GM23338 (cell line): Measurements from ENCODE around the gene SH3GL2. TPM values are rescaled to one million over a fixed set of nuclear protein-coding genes. Genes with fewer than 3 reads are reported as not detected.

Experiments used
- ATAC-seq: fragments of 200-7000 bp; cut with Tn5 transposase; 3 replicates; pipeline ENCODE4 v1.9.1; 2020
- DNase-seq: peaks from one replicate; pipeline ENCODE4 v3.0.0-alpha.2; 2015; ENCODE audit warnings: low spot score
- H2AFZ ChIP-seq: fragments of 200-600 bp; sonication (generic); 2 replicates; pipeline ENCODE4 v1.8.0; 2016; ENCODE audit warnings: antibody characterized with exemption, mild to moderate bottlenecking, moderate library complexity
- H3F3A ChIP-seq: fragments of 200-600 bp; sonication (generic); replicated peaks from 2 replicates; pipeline ENCODE4 v1.8.0; 2017; ENCODE audit warnings: antibody characterized with exemption, mixed run types, low read depth
- H3K27ac ChIP-seq: fragments of 200-600 bp; sonication (generic); 2 replicates; pipeline ENCODE4 v1.6.1; 2016; ENCODE audit warnings: low read depth
- H3K27me3 ChIP-seq: fragments of 200-600 bp; sonication (generic); 2 replicates; pipeline ENCODE4 v1.8.0; 2016; ENCODE audit warnings: mild to moderate bottlenecking, mixed run types, moderate library complexity; ENCODE audit not compliant: insufficient read depth
- H3K36me3 ChIP-seq: fragments of 200-600 bp; sonication (generic); 2 replicates; pipeline ENCODE4 v1.8.0; 2016; ENCODE audit warnings: mild to moderate bottlenecking; ENCODE audit not compliant: insufficient read depth
- H3K4me1 ChIP-seq: fragments of 200-600 bp; sonication (generic); 2 replicates; pipeline ENCODE4 v1.8.0; 2016; ENCODE audit warnings: mild to moderate bottlenecking, moderate library complexity; ENCODE audit not compliant: insufficient read depth
- H3K4me2 ChIP-seq: fragments of 200-600 bp; sonication (generic); 2 replicates; pipeline ENCODE4 v1.7.1; 2017; ENCODE audit warnings: mixed run types
- H3K4me3 ChIP-seq: fragments of 200-600 bp; sonication (generic); 2 replicates; pipeline ENCODE4 v1.6.1; 2016; ENCODE audit warnings: mixed run types
- H3K79me2 ChIP-seq: fragments of 200-600 bp; sonication (generic); replicated peaks from 2 replicates; pipeline ENCODE4 v1.8.0; 2017; ENCODE audit warnings: mild to moderate bottlenecking; ENCODE audit not compliant: insufficient read depth
- H3K9me2 ChIP-seq: fragments of 200-600 bp; sonication (generic); 2 replicates; pipeline ENCODE4 v1.8.0; 2017; ENCODE audit not compliant: insufficient read depth
- H4K20me1 ChIP-seq: fragments of 200-600 bp; sonication (generic); replicated peaks from 2 replicates; pipeline ENCODE4 v1.8.0; 2017; ENCODE audit warnings: mild to moderate bottlenecking; ENCODE audit not compliant: insufficient read depth
- H3K27ac Mint-ChIP-seq: 2 replicates; pipeline ENCODE4 v1.8.0; 2020; ENCODE audit warnings: inconsistent platforms, mild to moderate bottlenecking, moderate library complexity, mixed read lengths
- H3K27me3 Mint-ChIP-seq: 3 replicates; pipeline ENCODE4 v1.8.0; 2022; ENCODE audit warnings: low read depth, mild to moderate bottlenecking, moderate library complexity, mixed read lengths, inconsistent platforms; ENCODE audit not compliant: insufficient read depth, poor library complexity
- H3K36me3 Mint-ChIP-seq: 3 replicates; pipeline ENCODE4 v1.8.0; 2021; ENCODE audit warnings: low read depth, mild to moderate bottlenecking, inconsistent platforms, moderate library complexity, mixed read lengths
- H3K4me1 Mint-ChIP-seq: 3 replicates; pipeline ENCODE4 v1.8.0; 2020; ENCODE audit warnings: mild to moderate bottlenecking, inconsistent platforms, mixed read lengths
- H3K4me3 Mint-ChIP-seq: 3 replicates; pipeline ENCODE4 v1.8.0; 2021; ENCODE audit warnings: moderate library complexity, mild to moderate bottlenecking, inconsistent platforms, mixed read lengths
- H3K9me3 Mint-ChIP-seq: 3 replicates; pipeline ENCODE4 v1.8.0; 2020; ENCODE audit warnings: moderate library complexity, mild to moderate bottlenecking, inconsistent platforms, mixed read lengths
- CREB1 ChIP-seq: fragments of 250-450 bp; sonication (Bioruptor Pico); IDR thresholded peaks from 2 replicates; pipeline ENCODE4 v1.5.0; 2020; ENCODE audit warnings: low read depth, mild to moderate bottlenecking, moderate library complexity
- EZH2 ChIP-seq: fragments of 200-600 bp; sonication (generic); IDR thresholded peaks from one replicate; pipeline ENCODE4 v1.8.0; 2017; ENCODE audit warnings: antibody characterized with exemption, mild to moderate bottlenecking, low read depth; ENCODE audit not compliant: unreplicated experiment
- EZH2phosphoT487 ChIP-seq: fragments of 200-600 bp; sonication (generic); IDR thresholded peaks from one replicate; pipeline ENCODE4 v1.8.1; 2018; ENCODE audit warnings: antibody characterized with exemption; ENCODE audit not compliant: unreplicated experiment
- JUNB ChIP-seq: IDR thresholded peaks from one replicate; pipeline ENCODE4 v1.6.1; 2016; ENCODE audit warnings: antibody characterized with exemption; ENCODE audit not compliant: unreplicated experiment
- NANOG ChIP-seq: IDR thresholded peaks from 2 replicates; pipeline ENCODE4 v1.6.1; 2016; ENCODE audit warnings: antibody characterized with exemption, borderline replicate concordance
- POLR2AphosphoS5 ChIP-seq: IDR thresholded peaks from 2 replicates; pipeline ENCODE4 v1.6.1; 2016; ENCODE audit warnings: antibody characterized with exemption, low read depth
- STAT1 ChIP-seq: IDR thresholded peaks from one replicate; pipeline ENCODE4 v1.6.1; 2016; ENCODE audit warnings: antibody characterized with exemption; ENCODE audit not compliant: unreplicated experiment
- ZNF114 ChIP-seq: fragments of 250-450 bp; sonication (Bioruptor Pico); IDR thresholded peaks from 2 replicates; pipeline ENCODE4 v1.5.0; 2020; ENCODE audit warnings: mild to moderate bottlenecking, moderate library complexity
- ZNF331 ChIP-seq: fragments of 250-450 bp; sonication (Bioruptor Pico); IDR thresholded peaks from 2 replicates; pipeline ENCODE4 v1.5.0; 2020; ENCODE audit warnings: low read depth, mild to moderate bottlenecking, moderate library complexity
- ZNF462 ChIP-seq: fragments of 250-450 bp; sonication (Bioruptor Pico); IDR thresholded peaks from 2 replicates; pipeline ENCODE4 v1.5.0; 2020; ENCODE audit warnings: mild to moderate bottlenecking, moderate library complexity
- polyA plus RNA-seq: library from polyadenylated mRNA; unstranded; fragments of >200 nt; fragmentation: Nextera tagmentation; extraction: Ambion mirVana; gene quantifications from 2 replicates; pipeline ENCODE4 v1.2.1, GENCODE V29; 2016
- total RNA-seq: library from RNA; depleted of rRNA; stranded (reverse); fragments of >200 nt; shearing (Covaris generic); gene quantifications from 2 replicates; pipeline ENCODE4 v1.2.3, GENCODE V29; 2014
- TF ChIP-seq, protein P1 (sequence below): IDR thresholded peaks from 2 replicates; pipeline ENCODE4 v1.6.1; 2016; ENCODE audit warnings: antibody characterized with exemption
- TF ChIP-seq, protein P2 (sequence below): IDR thresholded peaks from one replicate; pipeline ENCODE4 v1.6.1; 2018; ENCODE audit warnings: antibody characterized with exemption; ENCODE audit not compliant: unreplicated experiment
- TF ChIP-seq, protein P3 (sequence below), 2 experiments: fragments of 200-600 bp in 1 of 2; sonication (generic) in 1 of 2; conservative IDR thresholded peaks; 2 replicates each; pipeline versions ENCODE4 v1.5.1 to v1.6.1; 2016 to 2017; ENCODE audit warnings: antibody characterized with exemption in 2 of 2, low read depth in 2 of 2, mild to moderate bottlenecking in 2 of 2, moderate library complexity in 1 of 2

Gene SH3GL2
- total and polyA plus RNA-seq, 2 experiments from 2014 or later, result 5.9 to 8.6 TPM

- no peaks in the 10 kb centered on the region for H3F3A ChIP-seq
- peaks cover 12% of the 10 kb centered on the region for H3K4me1 Mint-ChIP-seq
- H3K4me3 Mint-ChIP-seq, result no peak overlapping the region
- no peaks in the 10 kb centered on the region for H3K9me2 ChIP-seq
- H3K4me1 ChIP-seq, result peaks cover 5% of the 10 kb centered on the region
- no peak overlapping the region for H2AFZ ChIP-seq
- H3K4me2 ChIP-seq, result no peak overlapping the region
- H3K27me3 Mint-ChIP-seq, result no peaks in the 10 kb centered on the region
- H3K4me3 ChIP-seq, result no peak overlapping the region
- no peak for TF ChIP-seq ZNF331 (CRISPR knock-in tag)
- TF ChIP-seq ZNF114 (CRISPR knock-in tag), result no peak
- TF ChIP-seq, protein P1, sequence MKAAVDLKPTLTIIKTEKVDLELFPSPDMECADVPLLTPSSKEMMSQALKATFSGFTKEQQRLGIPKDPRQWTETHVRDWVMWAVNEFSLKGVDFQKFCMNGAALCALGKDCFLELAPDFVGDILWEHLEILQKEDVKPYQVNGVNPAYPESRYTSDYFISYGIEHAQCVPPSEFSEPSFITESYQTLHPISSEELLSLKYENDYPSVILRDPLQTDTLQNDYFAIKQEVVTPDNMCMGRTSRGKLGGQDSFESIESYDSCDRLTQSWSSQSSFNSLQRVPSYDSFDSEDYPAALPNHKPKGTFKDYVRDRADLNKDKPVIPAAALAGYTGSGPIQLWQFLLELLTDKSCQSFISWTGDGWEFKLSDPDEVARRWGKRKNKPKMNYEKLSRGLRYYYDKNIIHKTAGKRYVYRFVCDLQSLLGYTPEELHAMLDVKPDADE, result no peak
- TF ChIP-seq, protein P2, sequence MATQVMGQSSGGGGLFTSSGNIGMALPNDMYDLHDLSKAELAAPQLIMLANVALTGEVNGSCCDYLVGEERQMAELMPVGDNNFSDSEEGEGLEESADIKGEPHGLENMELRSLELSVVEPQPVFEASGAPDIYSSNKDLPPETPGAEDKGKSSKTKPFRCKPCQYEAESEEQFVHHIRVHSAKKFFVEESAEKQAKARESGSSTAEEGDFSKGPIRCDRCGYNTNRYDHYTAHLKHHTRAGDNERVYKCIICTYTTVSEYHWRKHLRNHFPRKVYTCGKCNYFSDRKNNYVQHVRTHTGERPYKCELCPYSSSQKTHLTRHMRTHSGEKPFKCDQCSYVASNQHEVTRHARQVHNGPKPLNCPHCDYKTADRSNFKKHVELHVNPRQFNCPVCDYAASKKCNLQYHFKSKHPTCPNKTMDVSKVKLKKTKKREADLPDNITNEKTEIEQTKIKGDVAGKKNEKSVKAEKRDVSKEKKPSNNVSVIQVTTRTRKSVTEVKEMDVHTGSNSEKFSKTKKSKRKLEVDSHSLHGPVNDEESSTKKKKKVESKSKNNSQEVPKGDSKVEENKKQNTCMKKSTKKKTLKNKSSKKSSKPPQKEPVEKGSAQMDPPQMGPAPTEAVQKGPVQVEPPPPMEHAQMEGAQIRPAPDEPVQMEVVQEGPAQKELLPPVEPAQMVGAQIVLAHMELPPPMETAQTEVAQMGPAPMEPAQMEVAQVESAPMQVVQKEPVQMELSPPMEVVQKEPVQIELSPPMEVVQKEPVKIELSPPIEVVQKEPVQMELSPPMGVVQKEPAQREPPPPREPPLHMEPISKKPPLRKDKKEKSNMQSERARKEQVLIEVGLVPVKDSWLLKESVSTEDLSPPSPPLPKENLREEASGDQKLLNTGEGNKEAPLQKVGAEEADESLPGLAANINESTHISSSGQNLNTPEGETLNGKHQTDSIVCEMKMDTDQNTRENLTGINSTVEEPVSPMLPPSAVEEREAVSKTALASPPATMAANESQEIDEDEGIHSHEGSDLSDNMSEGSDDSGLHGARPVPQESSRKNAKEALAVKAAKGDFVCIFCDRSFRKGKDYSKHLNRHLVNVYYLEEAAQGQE, result no peak
- TF ChIP-seq EZH2, result no peak
- no peak for TF ChIP-seq STAT1
- TF ChIP-seq JUNB, result no peak
- TF ChIP-seq NANOG, result no peak
- TF ChIP-seq POLR2AphosphoS5, result no peak
- no peak for TF ChIP-seq EZH2phosphoT487
- no peak for TF ChIP-seq CREB1 (CRISPR knock-in tag)
- TF ChIP-seq, protein P3, sequence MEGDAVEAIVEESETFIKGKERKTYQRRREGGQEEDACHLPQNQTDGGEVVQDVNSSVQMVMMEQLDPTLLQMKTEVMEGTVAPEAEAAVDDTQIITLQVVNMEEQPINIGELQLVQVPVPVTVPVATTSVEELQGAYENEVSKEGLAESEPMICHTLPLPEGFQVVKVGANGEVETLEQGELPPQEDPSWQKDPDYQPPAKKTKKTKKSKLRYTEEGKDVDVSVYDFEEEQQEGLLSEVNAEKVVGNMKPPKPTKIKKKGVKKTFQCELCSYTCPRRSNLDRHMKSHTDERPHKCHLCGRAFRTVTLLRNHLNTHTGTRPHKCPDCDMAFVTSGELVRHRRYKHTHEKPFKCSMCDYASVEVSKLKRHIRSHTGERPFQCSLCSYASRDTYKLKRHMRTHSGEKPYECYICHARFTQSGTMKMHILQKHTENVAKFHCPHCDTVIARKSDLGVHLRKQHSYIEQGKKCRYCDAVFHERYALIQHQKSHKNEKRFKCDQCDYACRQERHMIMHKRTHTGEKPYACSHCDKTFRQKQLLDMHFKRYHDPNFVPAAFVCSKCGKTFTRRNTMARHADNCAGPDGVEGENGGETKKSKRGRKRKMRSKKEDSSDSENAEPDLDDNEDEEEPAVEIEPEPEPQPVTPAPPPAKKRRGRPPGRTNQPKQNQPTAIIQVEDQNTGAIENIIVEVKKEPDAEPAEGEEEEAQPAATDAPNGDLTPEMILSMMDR (conservative IDR thresholded peaks at IDR 0.05; ENCODE audit: low read depth in 2 of 2), result no peak
- TF ChIP-seq ZNF462 (CRISPR knock-in tag), result no peak
- H3K27ac ChIP-seq, result no peak overlapping the region
- ATAC-seq (no peak), DNase-seq (no peak)
- H3K79me2 ChIP-seq, result no peaks in the 10 kb centered on the region
- H3K36me3 Mint-ChIP-seq, result no peaks in the 10 kb centered on the region
- 0 out of 2 replicates have a peak, but pooled peaks cover 3% of the 10 kb centered on the region for H4K20me1 ChIP-seq
- H3K9me3 Mint-ChIP-seq, result no peaks in the 10 kb centered on the region
- no peaks in the 10 kb centered on the region for H3K27me3 ChIP-seq
- H3K36me3 ChIP-seq, result no peaks in the 10 kb centered on the region
- no peak overlapping the region for H3K27ac Mint-ChIP-seq
Measured at GRCh38 chr9:17635115-17635890, 56.4 kb downstream of the SH3GL2 start.
